22Rv1 (cell line): ENCODE results near the gene RIPK1.

Experiments
- H3K27ac ChIP-seq: fragments of 450-650 bp; 2 replicates; pipeline ENCODE4 v1.5.1; 2017
- CTCF ChIP-seq: fragments of 450-650 bp; IDR thresholded peaks from 2 replicates; pipeline ENCODE4 v1.5.1; 2017; ENCODE audit warnings: mild to moderate bottlenecking
- ZFX ChIP-seq: fragments of 450-650 bp; IDR thresholded peaks from 2 replicates; pipeline ENCODE4 v1.6.1; 2017; ENCODE audit warnings: antibody characterized with exemption, borderline replicate concordance

RIPK1 gene

GRCh38 chr6:3157131-3157933 is 89.0 kb downstream of the RIPK1 start, which contains the start of gene TUBB2A:
TUBB2A (minus strand) TSS chr6:3157544; CDS start chr6:3157463, 81 bp downstream.
- TF ChIP-seq CTCF (peak; percentile 85), ZFX (no peak)
- H3K27ac ChIP-seq, result peak within 1 kb of the TSS; percentile 27; the same call in 1 of the 2 replicates

GRCh38 chr6:3159805-3160781 is 91.8 kb downstream of the RIPK1 start:
- H3K27ac ChIP-seq, result peak overlapping the region; percentile 33
- no peak for TF ChIP-seq ZFX
- TF ChIP-seq CTCF, result no peak

- no peak for TF ChIP-seq CTCF
- TF ChIP-seq ZFX, result no peak
- peak overlapping the region; percentile 68 for H3K27ac ChIP-seq
These were observed 93.8 kb downstream of the RIPK1 start for GRCh38 chr6:3162067-3162497.

- TF ChIP-seq CTCF (peak; percentile 30), ZFX (no peak)
These were observed 94.4 kb downstream of the RIPK1 start for GRCh38 chr6:3162565-3163247.

GRCh38 chr6:3163248-3163594 is 94.9 kb downstream of the RIPK1 start:
- H3K27ac ChIP-seq, result peak overlapping the region; percentile 68

More at GRCh38 chr6:3162565-3163247, 94.4 kb downstream of the RIPK1 start:
- H3K27ac ChIP-seq, result peak overlapping the region; percentile 68

GRCh38 chr6:3164388-3164787 is 96.1 kb downstream of the RIPK1 start:
- no peak for TF ChIP-seq ZFX
- no peak for TF ChIP-seq CTCF
- no peak overlapping the region for H3K27ac ChIP-seq

More at GRCh38 chr6:3163248-3163594, 94.9 kb downstream of the RIPK1 start:
- TF ChIP-seq CTCF, result 0 out of 2 replicates have a peak, but pooled peaks have one; percentile 3
- no peak for TF ChIP-seq ZFX
